NK-92 (cell line): ENCODE results near the gene DNLZ.

ENCODE experiments used
- DNase-seq: peaks from one replicate; lab custom pipeline; 2025; ENCODE audit not compliant: unreplicated experiment; lab: John Stamatoyannopoulos, UW

The DNLZ gene

GRCh38 chr9:136345281-136346156 is 18.0 kb downstream of the DNLZ start:
- DNase-seq = no peak

- DNase-seq = no peak
These were observed 18.8 kb downstream of the DNLZ start for GRCh38 chr9:136344544-136345280.

GRCh38 chr9:136343884-136344269 is 19.7 kb downstream of the DNLZ start:
- no peak for DNase-seq

- no peak for DNase-seq
These were observed 20.2 kb downstream of the DNLZ start for GRCh38 chr9:136343121-136343883.

GRCh38 chr9:136342181-136343120 is 21.1 kb downstream of the DNLZ start:
- no peak for DNase-seq

GRCh38 chr9:136341769-136342168 is 21.8 kb downstream of the DNLZ start:
- no peak for DNase-seq

- DNase-seq = no peak
These were observed 22.4 kb downstream of the DNLZ start for GRCh38 chr9:136341042-136341655.

GRCh38 chr9:136340356-136341041 is 23.0 kb downstream of the DNLZ start:
- DNase-seq = no peak

- DNase-seq = no peak
These were observed 23.6 kb downstream of the DNLZ start for GRCh38 chr9:136339958-136340310.

GRCh38 chr9:136339173-136339957 is 24.2 kb downstream of the DNLZ start:
- DNase-seq = no peak

GRCh38 chr9:136338511-136338910 is 25.0 kb downstream of the DNLZ start:
- DNase-seq = no peak

- no peak for DNase-seq
These were observed 25.8 kb downstream of the DNLZ start for GRCh38 chr9:136337416-136338395.

GRCh38 chr9:136336881-136337280 is 26.7 kb downstream of the DNLZ start:
- DNase-seq = no peak

GRCh38 chr9:136336156-136336870 is 27.2 kb downstream of the DNLZ start:
- no peak for DNase-seq

GRCh38 chr9:136335296-136336155 is 28.0 kb downstream of the DNLZ start:
- DNase-seq = no peak

GRCh38 chr9:136334541-136334940 is 29.0 kb downstream of the DNLZ start:
- DNase-seq = no peak
